K562 (cell line): ENCODE results near the gene PCARE. TPM values are rescaled to one million over a fixed set of nuclear protein-coding genes. Genes with fewer than 3 reads are reported as not detected.

ENCODE experiments used
- ATAC-seq: fragments of 200-7000 bp; cut with Tn5 transposase; 3 replicates; pipeline ENCODE4 v1.9.1; 2020; ENCODE audit warnings: moderate library complexity
- BruUV-seq: library from RNA; stranded (reverse); fragments of 400-500 nt; replicated peaks from 2 replicates; lab custom pipeline; 2021; lab: Mats Ljungman, UMichigan
- CTCF ChIA-PET: fragments of 300-600 bp; formaldehyde crosslinking; extraction: SDS; loops from one replicate; lab custom pipeline; 2021; ENCODE audit warnings: low intra/inter-chr PET ratio; lab: Yijun Ruan, JAX
- POLR2A ChIA-PET: fragments of 300-600, 350-650 bp; sonication (Branson Sonifier 250); formaldehyde crosslinking; extraction: SDS; loops from one replicate; lab custom pipeline; 2021; ENCODE audit warnings: antibody characterized with exemption, inconsistent platforms; lab: Yijun Ruan, JAX
- DNase-seq, 4 experiments: peaks; one replicate each; pipeline versions ENCODE4 v3.0.0 to v3.0.0-alpha.2; 2011 to 2018; ENCODE audit warnings: low spot score in 3 of 4, mixed read lengths in 3 of 4; ENCODE audit errors: extremely low read depth in 1 of 4
- FAIRE-seq: peaks from 2 replicates; lab custom pipeline; 2011; peaks lifted over from hg19 to GRCh38; lab: Jason Lieb, UNC
- H2AFZ ChIP-seq: 2 replicates; pipeline ENCODE4 v1.6.0; 2011; ENCODE audit warnings: low read depth, low read length, control low read depth, inconsistent platforms
- H3K27ac ChIP-seq: fragments of 200-600 bp; 3 replicates; pipeline ENCODE4 v1.8.0; 2011; ENCODE audit warnings: low read depth, mild to moderate bottlenecking, control low read depth, inconsistent platforms, low read length, moderate library complexity, mixed read lengths; ENCODE audit errors: extremely low read depth
- H3K27me3 ChIP-seq, 2 experiments: fragments of 300-600 bp in 1 of 2; 2 replicates in 1 of 2; 3 replicates in 1 of 2; pipeline versions ENCODE4 v1.6.0 to v1.8.0; 2011; ENCODE audit warnings: inconsistent platforms in 2 of 2, low read length in 2 of 2, mild to moderate bottlenecking in 1 of 2, mixed read lengths in 1 of 2, moderate library complexity in 1 of 2; ENCODE audit not compliant: control insufficient read depth in 2 of 2, insufficient read depth in 2 of 2
- H3K36me3 ChIP-seq: fragments of 300-600 bp; 3 replicates; pipeline ENCODE4 v1.8.0; 2011; ENCODE audit warnings: mild to moderate bottlenecking, low read length, inconsistent platforms; ENCODE audit not compliant: control insufficient read depth, insufficient read depth
- H3K4me1 ChIP-seq, 2 experiments: fragments of 200-600 bp in 1 of 2; replicated peaks in 1 of 2; 2 replicates in 1 of 2; 3 replicates in 1 of 2; pipeline versions ENCODE4 v1.5.1 to v1.8.0; 2011; ENCODE audit warnings: inconsistent platforms in 2 of 2, low read length in 2 of 2, mild to moderate bottlenecking in 1 of 2, mixed read lengths in 1 of 2, moderate library complexity in 1 of 2; ENCODE audit not compliant: control insufficient read depth in 2 of 2, insufficient read depth in 2 of 2
- H3K4me2 ChIP-seq: 2 replicates; pipeline ENCODE4 v1.6.1; 2011; ENCODE audit warnings: low read length, control low read depth, inconsistent platforms, mixed read lengths; ENCODE audit not compliant: insufficient read depth
- H3K4me3 ChIP-seq: fragments of 200-600 bp; sonication (generic), shearing (Covaris generic); 2 replicates; pipeline ENCODE4 v1.5.1; 2016; ENCODE audit warnings: control low read depth, inconsistent platforms
- H3K79me2 ChIP-seq: fragments of 200-600 bp; 3 replicates; pipeline ENCODE4 v1.8.0; 2011; ENCODE audit warnings: low read length, inconsistent platforms; ENCODE audit not compliant: control insufficient read depth, insufficient read depth
- H3K9ac ChIP-seq, 2 experiments: 2 replicates each; pipeline versions ENCODE4 v1.6.0 to v1.6.1; 2011; ENCODE audit warnings: low read depth in 2 of 2, low read length in 2 of 2, control low read depth in 1 of 2, inconsistent platforms in 1 of 2, mild to moderate bottlenecking in 1 of 2, mixed read lengths in 1 of 2; ENCODE audit not compliant: insufficient read depth in 1 of 2
- H3K9me1 ChIP-seq: one replicate; pipeline ENCODE4 v1.6.0; 2011; ENCODE audit warnings: inconsistent platforms, mild to moderate bottlenecking, low read length, moderate library complexity; ENCODE audit not compliant: control insufficient read depth, insufficient read depth
- H3K9me3 ChIP-seq: replicated peaks from 2 replicates; pipeline ENCODE4 v1.5.1; 2011; ENCODE audit warnings: low read depth, low read length, inconsistent platforms; ENCODE audit not compliant: control insufficient read depth, insufficient read depth
- H4K20me1 ChIP-seq: replicated peaks from 2 replicates; pipeline ENCODE4 v1.6.1; 2011; ENCODE audit warnings: low read length, inconsistent platforms, mixed read lengths; ENCODE audit not compliant: control insufficient read depth, insufficient read depth
- LARP7 ChIP-seq: fragments of 450-650 bp; IDR thresholded peaks from 2 replicates; pipeline ENCODE4 v1.6.1; 2016
- ZNF584 ChIP-seq: fragments of 200-800 bp; sonication (Bioruptor generic); IDR thresholded peaks from 2 replicates; pipeline ENCODE4 v1.6.1; 2016; ENCODE audit warnings: low read depth, mild to moderate bottlenecking, missing genetic modification characterization, missing compliant biosample characterization
- WGBS: fragments of 100-300 bp; shearing (Covaris generic); methylation state at CpG from one replicate; pipeline ENCODE4 v1.1.6; 2016; ENCODE audit warnings: low coverage, mixed read lengths; ENCODE audit not compliant: insufficient coverage; ENCODE audit errors: missing lambda C conversion rate; 5-methylcytosine and 5-hydroxymethylcytosine counted together
- in situ Hi-C: fragments of 300-500 bp; cut with MboI; formaldehyde crosslinking; loops from 4 replicates; pipeline ENCODE4 v1.15.0; 2018; ENCODE audit warnings: inconsistent platforms, mixed read lengths
- intact Hi-C: fragments of 100-400 bp; cut with micrococcal nuclease; formaldehyde crosslinking; loops from 2 replicates; pipeline ENCODE4 v1.14.2; 2022
- polyA plus RNA-seq, 8 experiments: library from polyadenylated mRNA; depleted of rRNA in 4 of 8; stranded (reverse) in 5 of 8; unstranded in 3 of 8; fragments of >200 nt; fragmentation: Nextera tagmentation in 2 of 8; fragmentation: Illumina TruSeq in 1 of 8; extraction: Ambion mirVana in 2 of 8; extraction: Trizol in 1 of 8; gene quantifications; 2 replicates each; pipeline versions ENCODE4 v1.2.1 to v1.2.3, GENCODE V29; 2011 to 2014; ENCODE audit warnings: inconsistent platforms in 1 of 8, missing spikeins in 1 of 8
- total RNA-seq, 7 experiments: library from RNA; depleted of rRNA in 6 of 7; stranded (reverse); fragments of >200 nt in 6 of 7; fragmentation: Illumina TruSeq in 2 of 7; extraction: Trizol in 2 of 7; gene quantifications; 2 replicates each; pipeline versions ENCODE4 v1.2.1 to v1.2.3, GENCODE V29; 2011 to 2021; ENCODE audit warnings: low replicate concordance in 1 of 7
- TF ChIP-seq, protein P1 (sequence below): fragments of 150-350 bp; conservative IDR thresholded peaks from 2 replicates; pipeline ENCODE4 v1.6.1; 2014; ENCODE audit warnings: low read length

The PCARE gene
- total and polyA plus RNA-seq, 9 of the 15 experiments (the other 6 are each of a cell fraction or from before 2014, with no cell fraction given), result not detected

GRCh38 chr2:29079887-29080286, 5.6 kb upstream of the PCARE start:
- WGBS, result 0% methylated on average over 7 of the region's 7 CpGs
- intact Hi-C loops, result loop anchor here (10.0 kb wide), 1 partner anchor 115 kb away; no protein-coding TSS in a partner anchor
- Histone ChIP-seq H3K9me3 (no peaks in the 10 kb centered on the region), H3K27me3 (peaks cover 2 to 10% of the 10 kb centered on the region in 2 experiments; a peak in 3 of 5 replicates), H3K9me1 (no peaks in the 10 kb centered on the region), H3K4me1 (no peaks in the 10 kb centered on the region), H2AFZ (no peak overlapping the region), H3K9ac (no peak overlapping the region), H3K36me3 (no peaks in the 10 kb centered on the region), H3K4me2 (no peak overlapping the region), H4K20me1 (no peaks in the 10 kb centered on the region), H3K4me3 (no peak overlapping the region), H3K27ac (no peak overlapping the region), H3K79me2 (no peaks in the 10 kb centered on the region)
- in situ Hi-C loops, result no loop called here
- no TSS peak for BruUV-seq
- TF ChIP-seq LARP7 (no peak), ZNF584 (CRISPR knock-in tag) (no peak)
- TF ChIP-seq, protein P1, sequence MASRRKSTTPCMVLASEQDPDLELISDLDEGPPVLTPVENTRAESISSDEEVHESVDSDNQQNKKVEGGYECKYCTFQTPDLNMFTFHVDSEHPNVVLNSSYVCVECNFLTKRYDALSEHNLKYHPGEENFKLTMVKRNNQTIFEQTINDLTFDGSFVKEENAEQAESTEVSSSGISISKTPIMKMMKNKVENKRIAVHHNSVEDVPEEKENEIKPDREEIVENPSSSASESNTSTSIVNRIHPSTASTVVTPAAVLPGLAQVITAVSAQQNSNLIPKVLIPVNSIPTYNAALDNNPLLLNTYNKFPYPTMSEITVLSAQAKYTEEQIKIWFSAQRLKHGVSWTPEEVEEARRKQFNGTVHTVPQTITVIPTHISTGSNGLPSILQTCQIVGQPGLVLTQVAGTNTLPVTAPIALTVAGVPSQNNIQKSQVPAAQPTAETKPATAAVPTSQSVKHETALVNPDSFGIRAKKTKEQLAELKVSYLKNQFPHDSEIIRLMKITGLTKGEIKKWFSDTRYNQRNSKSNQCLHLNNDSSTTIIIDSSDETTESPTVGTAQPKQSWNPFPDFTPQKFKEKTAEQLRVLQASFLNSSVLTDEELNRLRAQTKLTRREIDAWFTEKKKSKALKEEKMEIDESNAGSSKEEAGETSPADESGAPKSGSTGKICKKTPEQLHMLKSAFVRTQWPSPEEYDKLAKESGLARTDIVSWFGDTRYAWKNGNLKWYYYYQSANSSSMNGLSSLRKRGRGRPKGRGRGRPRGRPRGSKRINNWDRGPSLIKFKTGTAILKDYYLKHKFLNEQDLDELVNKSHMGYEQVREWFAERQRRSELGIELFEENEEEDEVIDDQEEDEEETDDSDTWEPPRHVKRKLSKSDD, result no peak
- DNase-seq (no peak), ATAC-seq (no peak), FAIRE-seq (no peak)
- ChIA-PET CTCF (no interaction called here), POLR2A (no interaction called here)
